ENCODE measurements around the gene ERC2.

The ERC2 gene

DNA sequence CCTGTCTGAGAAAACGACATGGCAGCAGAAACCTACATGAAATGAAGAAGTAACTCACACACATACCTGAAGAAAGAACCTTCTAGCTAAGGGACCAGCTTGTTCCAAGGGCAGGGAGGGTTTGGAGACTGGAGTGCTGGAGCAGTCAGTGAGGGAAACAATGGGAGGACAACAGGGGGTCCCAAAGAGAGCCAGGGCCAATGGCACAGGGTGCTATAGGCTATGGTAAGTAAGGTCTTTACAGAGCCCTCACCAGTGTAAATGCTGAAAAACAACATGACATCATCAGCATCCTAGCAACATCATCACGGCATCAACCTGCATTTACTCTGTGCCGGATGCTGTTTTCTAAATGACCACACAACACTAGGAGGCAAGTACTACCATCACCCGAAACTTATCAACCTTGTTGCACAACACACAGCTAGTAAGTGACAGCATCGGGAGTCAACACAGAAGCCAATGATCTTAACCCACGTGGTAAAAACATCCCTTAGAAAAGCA lies 531.7 kb downstream of the ERC2 start:
- Histone ChIP-seq H3K4me1 (ENCODE audit: insufficient read depth, poor library complexity, severe bottlenecking) (no peaks in the 10 kb centered on the region), H3K9me3 (ENCODE audit: severe bottlenecking) (no peaks in the 10 kb centered on the region), H3K4me3 (ENCODE audit: severe bottlenecking) (no peak overlapping the region), H3K27me3 (ENCODE audit: insufficient read depth, poor library complexity, severe bottlenecking) (no peaks in the 10 kb centered on the region), H3K27ac (ENCODE audit: poor library complexity, severe bottlenecking) (no peak overlapping the region), H3K36me3 (ENCODE audit: low read depth) (no peaks in the 10 kb centered on the region)
- DNase-seq (ENCODE audit: low spot score) (no peak), ATAC-seq (ENCODE audit: low read depth) (no peak)
- TF ChIP-seq, protein P1, sequence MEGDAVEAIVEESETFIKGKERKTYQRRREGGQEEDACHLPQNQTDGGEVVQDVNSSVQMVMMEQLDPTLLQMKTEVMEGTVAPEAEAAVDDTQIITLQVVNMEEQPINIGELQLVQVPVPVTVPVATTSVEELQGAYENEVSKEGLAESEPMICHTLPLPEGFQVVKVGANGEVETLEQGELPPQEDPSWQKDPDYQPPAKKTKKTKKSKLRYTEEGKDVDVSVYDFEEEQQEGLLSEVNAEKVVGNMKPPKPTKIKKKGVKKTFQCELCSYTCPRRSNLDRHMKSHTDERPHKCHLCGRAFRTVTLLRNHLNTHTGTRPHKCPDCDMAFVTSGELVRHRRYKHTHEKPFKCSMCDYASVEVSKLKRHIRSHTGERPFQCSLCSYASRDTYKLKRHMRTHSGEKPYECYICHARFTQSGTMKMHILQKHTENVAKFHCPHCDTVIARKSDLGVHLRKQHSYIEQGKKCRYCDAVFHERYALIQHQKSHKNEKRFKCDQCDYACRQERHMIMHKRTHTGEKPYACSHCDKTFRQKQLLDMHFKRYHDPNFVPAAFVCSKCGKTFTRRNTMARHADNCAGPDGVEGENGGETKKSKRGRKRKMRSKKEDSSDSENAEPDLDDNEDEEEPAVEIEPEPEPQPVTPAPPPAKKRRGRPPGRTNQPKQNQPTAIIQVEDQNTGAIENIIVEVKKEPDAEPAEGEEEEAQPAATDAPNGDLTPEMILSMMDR (IDR thresholded peaks at IDR 0.05; ENCODE audit: poor library complexity, severe bottlenecking): no peak

DNA sequence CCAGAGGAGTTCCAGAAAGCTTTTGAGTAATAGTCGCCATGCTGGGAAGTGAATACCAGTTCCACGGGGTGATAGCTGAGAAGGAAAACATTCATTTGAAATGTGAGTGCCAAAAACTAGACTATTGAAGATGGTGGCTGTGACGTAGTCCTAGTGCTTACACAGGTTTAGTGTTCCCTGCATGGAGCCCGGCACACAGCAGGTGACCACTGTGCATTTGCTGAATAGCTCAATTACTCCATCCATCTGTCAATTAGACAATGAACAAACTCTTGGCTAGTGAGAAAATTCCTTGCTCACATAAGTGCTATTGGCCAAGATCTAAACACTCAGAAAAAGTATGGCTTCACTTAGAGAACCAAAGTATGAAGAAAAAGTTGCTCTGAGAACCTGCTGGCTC lies 533.0 kb downstream of the ERC2 start:
- Histone ChIP-seq H3K36me3 (ENCODE audit: low read depth) (no peaks in the 10 kb centered on the region), H3K4me1 (ENCODE audit: insufficient read depth, poor library complexity, severe bottlenecking) (no peaks in the 10 kb centered on the region), H3K9me3 (ENCODE audit: severe bottlenecking) (no peaks in the 10 kb centered on the region), H3K27ac (ENCODE audit: poor library complexity, severe bottlenecking) (no peak overlapping the region), H3K27me3 (ENCODE audit: insufficient read depth, poor library complexity, severe bottlenecking) (no peaks in the 10 kb centered on the region), H3K4me3 (ENCODE audit: severe bottlenecking) (no peak overlapping the region)
- ATAC-seq (ENCODE audit: low read depth): no peak
- TF ChIP-seq, protein P1 (IDR thresholded peaks at IDR 0.05; ENCODE audit: poor library complexity, severe bottlenecking): no peak
- DNase-seq (ENCODE audit: low spot score): no peak

DNA sequence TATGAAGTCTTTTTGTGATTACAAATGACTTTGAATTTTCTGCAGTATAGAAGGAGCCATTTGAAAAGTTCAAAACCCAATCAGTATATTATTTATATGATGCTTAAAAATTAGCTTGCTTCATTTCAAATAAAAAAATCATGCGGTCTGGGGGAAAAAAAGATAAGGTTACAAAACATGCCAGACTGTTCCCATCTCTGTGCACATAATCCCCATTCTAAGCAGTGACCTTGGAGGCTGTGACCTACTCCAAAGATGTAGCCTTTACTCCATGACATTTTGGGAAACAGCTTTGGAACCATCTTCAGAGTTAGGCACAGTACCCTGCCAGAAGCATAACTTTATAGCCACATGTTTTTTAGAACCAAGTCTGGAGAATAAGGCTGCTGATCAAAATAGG lies 533.5 kb downstream of the ERC2 start:
- no peak for DNase-seq (ENCODE audit: low spot score)
- Histone ChIP-seq H3K36me3 (ENCODE audit: low read depth) (no peaks in the 10 kb centered on the region), H3K4me1 (ENCODE audit: insufficient read depth, poor library complexity, severe bottlenecking) (no peaks in the 10 kb centered on the region), H3K27me3 (ENCODE audit: insufficient read depth, poor library complexity, severe bottlenecking) (no peaks in the 10 kb centered on the region), H3K9me3 (ENCODE audit: severe bottlenecking) (no peaks in the 10 kb centered on the region), H3K27ac (ENCODE audit: poor library complexity, severe bottlenecking) (no peak overlapping the region), H3K4me3 (ENCODE audit: severe bottlenecking) (no peak overlapping the region)
- TF ChIP-seq, protein P1 (IDR thresholded peaks at IDR 0.05; ENCODE audit: poor library complexity, severe bottlenecking): no peak
- ATAC-seq (ENCODE audit: low read depth): no peak

DNA sequence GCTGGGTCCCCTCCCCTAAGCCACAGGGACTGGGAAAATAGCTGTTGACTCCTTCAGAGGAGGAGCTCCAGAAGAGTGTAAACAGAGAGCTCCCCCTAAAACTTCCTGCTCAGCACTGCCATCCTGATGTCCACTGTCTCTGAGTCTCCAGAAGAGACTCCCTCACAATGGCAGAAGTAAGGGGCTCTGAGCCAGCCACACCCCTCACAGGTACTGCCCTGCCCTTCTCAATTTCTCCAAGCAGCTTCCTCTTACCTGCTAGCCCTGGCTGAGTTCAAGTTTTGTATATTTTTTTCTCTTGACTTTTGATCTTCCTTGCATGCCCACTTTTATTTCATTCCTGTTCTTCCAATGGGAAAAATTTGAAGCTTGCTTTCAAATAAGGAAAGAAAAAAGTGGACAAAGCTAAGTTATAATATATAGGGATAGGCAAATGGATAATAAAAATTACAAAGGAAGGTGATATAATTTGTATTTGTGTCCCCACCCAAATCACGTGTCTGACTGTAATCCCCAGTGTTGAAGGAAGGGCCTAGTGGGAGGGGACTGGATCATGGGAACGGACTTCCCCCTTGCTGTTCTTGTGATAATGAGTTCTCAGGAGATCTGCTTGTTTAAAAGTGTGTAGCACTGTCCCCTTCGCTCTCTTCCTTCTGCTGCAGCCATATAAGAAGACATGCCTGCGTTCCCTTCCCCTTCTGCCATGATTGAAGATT lies 539.0 kb downstream of the ERC2 start:
- DNase-seq (ENCODE audit: low spot score) (no peak), ATAC-seq (ENCODE audit: low read depth) (no peak)
- no peaks in the 10 kb centered on the region for H3K27me3 ChIP-seq (ENCODE audit: insufficient read depth, poor library complexity, severe bottlenecking)
- H3K27ac ChIP-seq (ENCODE audit: poor library complexity, severe bottlenecking): no peak overlapping the region
- no peaks in the 10 kb centered on the region for H3K9me3 ChIP-seq (ENCODE audit: severe bottlenecking)
- TF ChIP-seq, protein P1 (IDR thresholded peaks at IDR 0.05; ENCODE audit: poor library complexity, severe bottlenecking): no peak
- no peaks in the 10 kb centered on the region for H3K4me1 ChIP-seq (ENCODE audit: insufficient read depth, poor library complexity, severe bottlenecking)
- no peaks in the 10 kb centered on the region for H3K36me3 ChIP-seq (ENCODE audit: low read depth)
- no peak overlapping the region for H3K4me3 ChIP-seq (ENCODE audit: severe bottlenecking)

DNA sequence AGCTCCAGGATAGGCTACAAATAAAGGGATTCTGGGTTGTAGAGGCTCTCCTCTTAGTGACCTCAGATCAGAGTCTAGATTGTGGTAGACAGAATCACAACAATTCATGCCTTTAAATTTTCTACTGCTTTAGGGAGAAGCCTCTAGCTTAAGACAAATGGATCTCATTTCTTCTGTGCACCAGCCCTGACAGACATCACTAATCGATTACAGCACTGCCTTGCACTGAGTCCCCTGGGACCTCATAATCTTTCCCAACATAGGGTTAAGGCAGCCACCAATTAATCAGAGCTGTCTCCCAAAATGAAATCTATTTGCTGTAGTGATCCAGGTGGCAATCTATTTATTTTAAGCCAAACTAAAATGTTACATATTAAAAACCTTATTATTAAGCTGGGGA lies 544.6 kb downstream of the ERC2 start:
- H3K9me3 ChIP-seq (ENCODE audit: severe bottlenecking): no peaks in the 10 kb centered on the region
- TF ChIP-seq, protein P1 (IDR thresholded peaks at IDR 0.05; ENCODE audit: poor library complexity, severe bottlenecking): no peak
- no peak for ATAC-seq (ENCODE audit: low read depth)
- no peaks in the 10 kb centered on the region for H3K27me3 ChIP-seq (ENCODE audit: insufficient read depth, poor library complexity, severe bottlenecking)
- no peaks in the 10 kb centered on the region for H3K4me1 ChIP-seq (ENCODE audit: insufficient read depth, poor library complexity, severe bottlenecking)
- DNase-seq (ENCODE audit: low spot score): no peak
- H3K36me3 ChIP-seq (ENCODE audit: low read depth): no peaks in the 10 kb centered on the region
- H3K27ac ChIP-seq (ENCODE audit: poor library complexity, severe bottlenecking): no peak overlapping the region
- H3K4me3 ChIP-seq (ENCODE audit: severe bottlenecking): no peak overlapping the region

All from RWPE2 (cell line).